DOHH2 (cell line): ENCODE data around the gene TMEM208.

Experiments
- H3F3A ChIP-seq: fragments of 200-600 bp; sonication (generic), shearing (Covaris generic); 2 replicates; pipeline ENCODE4 v1.6.0; 2016; ENCODE audit warnings: antibody characterized with exemption, mild to moderate bottlenecking; ENCODE audit not compliant: control insufficient read depth, insufficient read depth
- H3K27ac ChIP-seq: fragments of 200-600 bp; sonication (generic); 2 replicates; pipeline ENCODE4 v1.5.1; 2014; ENCODE audit warnings: low read depth, mild to moderate bottlenecking, low read length, moderate library complexity
- H3K27me3 ChIP-seq: fragments of 200-600 bp; sonication (generic); 2 replicates; pipeline ENCODE4 v1.6.1; 2014; ENCODE audit warnings: mild to moderate bottlenecking, low read length, mixed read lengths; ENCODE audit not compliant: control insufficient read depth
- H3K36me3 ChIP-seq: fragments of 200-600 bp; sonication (generic); 2 replicates; pipeline ENCODE4 v1.6.1; 2014; ENCODE audit warnings: mild to moderate bottlenecking, low read length, moderate library complexity, mixed read lengths; ENCODE audit not compliant: control insufficient read depth
- H3K4me1 ChIP-seq: fragments of 200-600 bp; sonication (generic); 2 replicates; pipeline ENCODE4 v1.6.1; 2014; ENCODE audit warnings: mild to moderate bottlenecking, low read length, mixed read lengths; ENCODE audit not compliant: control insufficient read depth
- H3K4me2 ChIP-seq: fragments of 200-600 bp; sonication (generic); 2 replicates; pipeline ENCODE4 v1.6.0; 2014; ENCODE audit warnings: mild to moderate bottlenecking, low read length, moderate library complexity
- H3K4me3 ChIP-seq: fragments of 200-600 bp; sonication (generic); 2 replicates; pipeline ENCODE4 v1.5.1; 2014; ENCODE audit warnings: mild to moderate bottlenecking, low read length, mixed read lengths
- H3K79me2 ChIP-seq: fragments of 200-600 bp; sonication (generic); 2 replicates; pipeline ENCODE4 v1.6.1; 2014; ENCODE audit warnings: mild to moderate bottlenecking, low read length, mixed read lengths; ENCODE audit not compliant: control insufficient read depth
- H3K9me2 ChIP-seq: fragments of 200-600 bp; sonication (generic); replicated peaks from 2 replicates; pipeline ENCODE4 v1.6.1; 2014; ENCODE audit warnings: mild to moderate bottlenecking, low read length, mixed read lengths; ENCODE audit not compliant: control insufficient read depth
- H3K9me3 ChIP-seq: fragments of 200-600 bp; sonication (generic); 2 replicates; pipeline ENCODE4 v1.6.1; 2014; ENCODE audit warnings: antibody characterized with exemption, low read length, mixed read lengths; ENCODE audit not compliant: control insufficient read depth, insufficient read depth
- H4K20me1 ChIP-seq: fragments of 200-600 bp; sonication (generic); 2 replicates; pipeline ENCODE4 v1.6.0; 2014; ENCODE audit warnings: low read depth, mild to moderate bottlenecking, antibody characterized with exemption, low read length, moderate library complexity; ENCODE audit not compliant: control insufficient read depth, insufficient read depth
- EZH2phosphoT487 ChIP-seq: fragments of 200-600 bp; sonication (generic); IDR thresholded peaks from 2 replicates; pipeline ENCODE4 v1.6.1; 2017; ENCODE audit warnings: borderline replicate concordance, mild to moderate bottlenecking, antibody characterized with exemption, low read length, moderate library complexity, mixed read lengths
- TF ChIP-seq, protein P1 (sequence below): fragments of 200-600 bp; sonication (generic); IDR thresholded peaks from one replicate; pipeline ENCODE4 v1.5.1; 2014; ENCODE audit warnings: antibody characterized with exemption, mild to moderate bottlenecking, low read depth, low read length; ENCODE audit not compliant: poor library complexity, severe bottlenecking

The TMEM208 gene

DNA sequence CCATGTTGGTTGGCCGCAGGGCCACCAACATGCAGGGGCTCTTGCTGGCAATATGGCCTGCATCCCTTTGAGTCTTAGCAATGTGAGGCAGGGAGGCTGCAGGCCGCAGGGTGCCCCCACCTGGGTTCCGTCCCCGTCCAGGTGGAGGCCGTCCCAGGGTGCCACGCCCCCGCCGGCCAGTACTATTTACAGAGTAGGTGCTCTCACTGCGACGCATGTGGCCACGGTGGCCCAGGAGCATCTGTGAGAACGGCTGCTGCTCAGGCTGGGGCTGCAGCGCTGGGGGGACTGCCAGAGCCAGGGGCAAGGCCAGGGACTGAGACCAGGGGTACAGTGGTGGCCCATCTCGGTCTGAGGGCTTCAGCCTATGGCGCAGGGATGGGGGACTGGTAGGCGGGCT is 46.8 kb upstream of the TMEM208 start:
- TF ChIP-seq, protein P1, sequence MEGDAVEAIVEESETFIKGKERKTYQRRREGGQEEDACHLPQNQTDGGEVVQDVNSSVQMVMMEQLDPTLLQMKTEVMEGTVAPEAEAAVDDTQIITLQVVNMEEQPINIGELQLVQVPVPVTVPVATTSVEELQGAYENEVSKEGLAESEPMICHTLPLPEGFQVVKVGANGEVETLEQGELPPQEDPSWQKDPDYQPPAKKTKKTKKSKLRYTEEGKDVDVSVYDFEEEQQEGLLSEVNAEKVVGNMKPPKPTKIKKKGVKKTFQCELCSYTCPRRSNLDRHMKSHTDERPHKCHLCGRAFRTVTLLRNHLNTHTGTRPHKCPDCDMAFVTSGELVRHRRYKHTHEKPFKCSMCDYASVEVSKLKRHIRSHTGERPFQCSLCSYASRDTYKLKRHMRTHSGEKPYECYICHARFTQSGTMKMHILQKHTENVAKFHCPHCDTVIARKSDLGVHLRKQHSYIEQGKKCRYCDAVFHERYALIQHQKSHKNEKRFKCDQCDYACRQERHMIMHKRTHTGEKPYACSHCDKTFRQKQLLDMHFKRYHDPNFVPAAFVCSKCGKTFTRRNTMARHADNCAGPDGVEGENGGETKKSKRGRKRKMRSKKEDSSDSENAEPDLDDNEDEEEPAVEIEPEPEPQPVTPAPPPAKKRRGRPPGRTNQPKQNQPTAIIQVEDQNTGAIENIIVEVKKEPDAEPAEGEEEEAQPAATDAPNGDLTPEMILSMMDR = no peak
- TF ChIP-seq EZH2phosphoT487 = no peak
- Histone ChIP-seq H3K27me3 (peaks cover 30% of the 10 kb centered on the region), H3K27ac (no peak overlapping the region)

GRCh38 chr16:67181346-67181745 is 45.6 kb upstream of the TMEM208 start:
- Histone ChIP-seq H3K9me3 (no peaks in the 10 kb centered on the region), H3F3A (no peaks in the 10 kb centered on the region), H3K27ac (no peak overlapping the region), H3K79me2 (0 out of 2 replicates have a peak, but pooled peaks cover 8% of the 10 kb centered on the region), H3K4me2 (no peak overlapping the region), H4K20me1 (peaks cover 7% of the 10 kb centered on the region; the same call in 1 of the 2 replicates), H3K4me3 (no peak overlapping the region), H3K4me1 (peaks cover 39% of the 10 kb centered on the region), H3K27me3 (peaks cover 37% of the 10 kb centered on the region), H3K36me3 (no peaks in the 10 kb centered on the region), H3K9me2 (no peaks in the 10 kb centered on the region)
- TF ChIP-seq, protein P1 = no peak

More for the DNA sequence above, 46.8 kb upstream of the TMEM208 start:
- H3K36me3 ChIP-seq = no peaks in the 10 kb centered on the region
- no peak overlapping the region for H3K4me3 ChIP-seq
- peaks cover 33% of the 10 kb centered on the region for H3K4me1 ChIP-seq
- H3K4me2 ChIP-seq = no peak overlapping the region
- H3K79me2 ChIP-seq = 0 out of 2 replicates have a peak, but pooled peaks cover 8% of the 10 kb centered on the region
- no peaks in the 10 kb centered on the region for H3K9me2 ChIP-seq
- no peaks in the 10 kb centered on the region; the same call in 1 of the 2 replicates for H3F3A ChIP-seq
- no peaks in the 10 kb centered on the region for H3K9me3 ChIP-seq
- H4K20me1 ChIP-seq = peaks cover 7% of the 10 kb centered on the region; the same call in 1 of the 2 replicates

GRCh38 chr16:67182288-67182687 is 44.6 kb upstream of the TMEM208 start:
- H3K27me3 ChIP-seq = peaks cover 37% of the 10 kb centered on the region
- no peaks in the 10 kb centered on the region for H3F3A ChIP-seq
- no peaks in the 10 kb centered on the region for H3K36me3 ChIP-seq
- TF ChIP-seq EZH2phosphoT487 = no peak
- TF ChIP-seq, protein P1 = no peak
- no peaks in the 10 kb centered on the region for H3K9me3 ChIP-seq
- peaks cover 39% of the 10 kb centered on the region for H3K4me1 ChIP-seq
- peak overlapping the region; percentile 98 for H3K4me2 ChIP-seq
- no peak overlapping the region for H3K27ac ChIP-seq
- H4K20me1 ChIP-seq = peaks cover 7% of the 10 kb centered on the region; the same call in 1 of the 2 replicates
- H3K4me3 ChIP-seq = peak overlapping the region; percentile 88
- H3K9me2 ChIP-seq = no peaks in the 10 kb centered on the region
- 0 out of 2 replicates have a peak, but pooled peaks cover 8% of the 10 kb centered on the region for H3K79me2 ChIP-seq
